T1000 (cell line): Measurements from ENCODE around the gene CRNN.

Experiments
- DNase-seq: peaks from one replicate; lab custom pipeline; 2025; ENCODE audit warnings: mixed read lengths; lab: John Stamatoyannopoulos, UW

The CRNN gene

DNA sequence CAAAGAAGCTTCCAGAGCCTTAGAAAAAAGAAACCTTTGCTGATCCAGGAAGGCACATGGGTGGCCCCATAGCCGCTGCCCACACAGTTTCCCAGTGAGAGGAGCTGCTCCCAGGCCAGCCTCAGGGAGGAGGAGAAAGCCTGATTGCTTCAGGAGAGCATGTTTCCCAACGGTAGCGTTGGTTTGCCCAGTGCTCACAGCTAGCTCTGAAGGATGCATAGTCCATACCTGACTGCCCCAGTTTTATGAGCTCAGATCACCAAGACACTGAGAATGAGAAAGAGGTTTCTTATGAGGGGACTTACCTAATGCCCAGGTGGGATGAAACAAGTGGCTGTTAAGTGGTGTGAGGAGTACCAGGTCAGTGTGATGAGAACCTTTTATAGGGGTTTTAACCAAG is at the start of gene CRNN:
TSS of gene CRNN (minus strand) at position 355 of the 400 bp plus-strand sequence. CDS start 2,030 bp downstream, outside the sequence.
- DNase-seq: no peak

DNA sequence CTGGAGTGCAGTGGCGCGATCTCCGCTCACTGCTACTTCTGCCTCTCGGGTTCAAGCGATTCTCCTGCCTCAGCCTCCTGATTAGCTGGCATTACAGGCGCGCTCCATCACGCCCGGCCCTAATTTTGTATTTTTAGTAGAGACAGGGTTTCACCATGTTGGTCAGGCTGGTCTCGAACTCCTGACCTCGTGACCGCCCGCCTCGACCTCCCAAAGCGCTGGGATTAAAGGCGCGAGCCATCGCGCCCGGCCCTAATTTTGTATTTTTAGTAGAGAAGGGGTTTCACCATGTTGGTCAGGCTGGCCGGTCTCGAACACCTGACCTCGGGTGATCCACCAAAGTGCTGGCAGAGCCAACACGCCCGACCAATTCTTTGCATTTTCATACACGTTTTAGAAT is 48.6 kb upstream of the CRNN start:
- DNase-seq: no peak

DNA sequence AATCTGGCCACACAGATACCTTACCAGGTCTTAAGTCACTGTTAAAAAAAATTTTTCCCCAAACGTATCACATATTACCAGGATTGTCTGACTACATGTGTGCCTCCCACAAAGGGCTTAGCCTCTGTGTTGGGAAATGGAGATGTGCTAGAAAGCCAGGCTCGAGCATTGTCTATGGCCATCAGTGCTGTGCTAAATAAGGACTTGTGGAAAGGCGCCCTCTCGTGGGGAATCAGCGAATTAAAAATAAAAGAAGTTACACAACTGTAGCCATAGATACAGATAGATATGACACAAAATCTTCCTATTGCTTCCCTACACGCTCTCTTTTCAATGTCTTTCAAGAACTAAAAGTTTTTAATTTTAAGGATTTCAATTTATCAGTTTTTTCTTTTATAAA is 47.5 kb upstream of the CRNN start:
- DNase-seq: no peak

DNA sequence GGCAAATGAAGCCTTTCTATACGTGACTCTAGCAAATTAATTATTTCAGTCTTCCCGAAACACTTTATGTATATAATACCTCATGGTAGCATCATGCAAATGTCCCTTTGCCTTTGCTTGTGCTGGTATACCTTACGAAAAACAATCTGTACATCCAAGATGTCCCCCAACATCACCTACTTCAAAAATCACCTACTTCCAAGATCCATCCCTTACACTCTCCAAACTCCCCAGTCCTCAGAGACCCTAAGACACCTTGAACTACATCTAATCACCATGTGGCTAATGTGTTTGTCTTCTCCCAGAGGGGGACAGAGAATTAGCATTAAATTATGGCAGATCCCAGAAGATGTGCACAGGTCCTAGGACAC is 46.5 kb upstream of the CRNN start:
- no peak for DNase-seq

DNA sequence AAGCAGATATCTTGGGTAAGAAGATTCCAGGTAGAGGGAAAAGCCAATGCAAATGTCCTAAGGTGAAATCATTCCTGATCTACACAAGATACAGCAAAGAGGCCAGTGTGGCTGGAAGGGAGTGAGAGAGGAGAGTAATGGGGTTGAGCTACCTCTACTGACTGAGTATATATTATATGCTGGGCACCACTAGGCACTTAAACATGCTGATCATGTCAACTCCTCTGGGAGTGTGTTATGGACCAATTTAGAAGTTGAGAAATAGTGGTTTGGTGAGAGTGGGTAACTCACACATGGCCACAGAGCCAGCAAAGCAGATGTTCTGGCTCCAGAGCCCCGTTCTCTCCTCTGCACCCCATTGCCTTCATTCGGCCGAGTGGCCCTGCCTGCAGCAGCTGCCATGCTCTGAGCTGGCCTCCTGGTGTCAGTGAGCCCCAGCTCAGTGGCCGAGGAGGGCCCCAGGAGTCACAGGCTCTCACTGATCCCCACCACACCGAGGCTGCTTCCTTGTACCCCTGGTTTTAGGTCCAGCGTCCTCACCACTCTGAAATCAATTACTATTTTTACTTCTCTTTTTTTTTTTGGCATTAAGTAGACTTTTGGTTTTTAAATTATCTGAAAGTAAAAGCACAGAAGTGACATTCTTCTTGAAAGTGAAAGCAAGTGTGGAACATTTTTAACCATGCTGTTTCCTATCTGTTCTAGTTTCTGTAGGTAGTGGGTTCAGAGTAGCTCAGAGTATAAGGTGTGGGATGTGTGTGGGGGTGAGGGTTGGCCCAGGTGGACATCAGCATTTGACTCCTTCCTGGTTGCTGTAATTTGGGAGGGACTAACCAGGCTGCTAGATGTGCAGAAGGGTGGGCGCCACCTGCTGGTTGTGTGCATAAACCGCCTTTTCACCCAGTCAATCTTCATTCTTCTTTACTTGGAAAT is 45.8 kb upstream of the CRNN start:
- no peak for DNase-seq

DNA sequence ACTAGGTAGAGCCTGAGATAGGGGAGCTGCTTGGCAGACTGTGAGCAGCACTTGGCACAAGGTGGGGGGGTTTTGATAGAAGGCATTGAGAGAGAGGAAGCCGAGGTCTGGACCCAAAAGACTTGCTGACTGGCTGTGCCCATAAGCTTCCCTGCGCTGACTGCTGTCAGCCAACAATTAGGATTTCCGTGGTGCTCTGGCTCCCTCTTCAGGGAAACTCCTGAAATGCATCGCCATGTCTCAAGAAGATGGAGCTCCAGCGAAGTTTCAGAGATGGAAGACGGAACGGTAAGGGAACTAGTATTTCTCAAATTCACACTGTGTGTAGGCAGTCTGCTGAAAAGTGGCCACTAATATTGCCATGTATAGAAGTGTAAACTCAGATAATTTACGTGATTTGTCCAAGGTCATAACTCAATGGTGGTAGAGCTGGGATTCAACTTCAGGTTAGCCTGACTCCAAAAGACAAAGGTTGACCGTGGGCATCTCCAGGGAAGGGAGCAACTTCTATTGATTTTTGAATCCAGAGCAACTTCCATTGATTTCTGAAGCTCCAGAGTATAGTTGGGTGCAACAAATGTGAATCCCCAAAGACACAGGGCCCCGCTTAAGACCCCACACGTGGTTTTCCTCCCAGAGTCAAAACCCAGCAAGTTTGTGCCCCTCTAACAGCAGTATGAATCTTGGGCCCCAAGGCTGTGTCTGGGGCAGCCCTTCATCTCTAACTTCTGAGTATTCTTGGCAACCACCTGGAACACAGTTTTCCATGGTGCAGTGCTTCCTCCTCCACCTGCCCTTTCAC is 44.5 kb upstream of the CRNN start:
- peak; percentile 22 for DNase-seq

DNA sequence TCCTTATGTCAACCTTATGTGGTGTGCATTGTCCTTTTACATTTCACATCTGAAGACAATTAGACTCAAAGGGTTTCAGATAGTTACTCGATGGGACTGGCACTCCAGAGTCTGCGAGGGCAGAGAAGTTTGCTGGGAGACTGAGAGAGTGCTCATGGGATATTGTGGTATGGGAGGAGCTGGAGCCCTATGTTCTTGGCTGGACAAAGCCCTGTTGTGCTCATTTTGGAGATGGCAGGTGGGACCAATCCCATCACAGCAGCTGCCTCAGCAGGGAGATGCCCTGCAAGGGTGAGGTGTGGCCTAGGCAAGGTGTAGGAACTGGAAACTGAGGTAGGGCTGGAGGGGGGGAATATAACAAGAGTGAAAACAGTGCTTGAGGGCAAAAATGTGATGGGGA is 43.5 kb upstream of the CRNN start:
- DNase-seq: no peak

DNA sequence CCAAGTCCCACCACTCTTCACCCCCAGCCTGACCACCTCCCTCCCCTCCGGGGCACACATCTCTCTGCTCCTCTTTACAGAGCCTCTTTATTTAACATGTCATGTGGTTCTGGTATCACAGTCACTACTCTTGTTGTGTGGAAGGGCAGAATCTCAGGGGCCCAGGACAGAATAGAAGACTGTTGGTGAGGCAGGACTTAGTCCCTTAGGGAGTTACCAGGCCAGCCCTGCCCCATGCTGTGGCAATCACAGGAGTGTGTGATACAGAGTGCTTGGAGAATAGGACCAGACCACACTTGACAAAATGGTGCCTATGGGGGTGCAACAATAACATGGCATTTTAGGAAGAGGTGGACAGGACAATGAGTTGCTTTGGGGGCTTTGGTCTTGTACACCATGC is 43.0 kb upstream of the CRNN start:
- no peak for DNase-seq

DNA sequence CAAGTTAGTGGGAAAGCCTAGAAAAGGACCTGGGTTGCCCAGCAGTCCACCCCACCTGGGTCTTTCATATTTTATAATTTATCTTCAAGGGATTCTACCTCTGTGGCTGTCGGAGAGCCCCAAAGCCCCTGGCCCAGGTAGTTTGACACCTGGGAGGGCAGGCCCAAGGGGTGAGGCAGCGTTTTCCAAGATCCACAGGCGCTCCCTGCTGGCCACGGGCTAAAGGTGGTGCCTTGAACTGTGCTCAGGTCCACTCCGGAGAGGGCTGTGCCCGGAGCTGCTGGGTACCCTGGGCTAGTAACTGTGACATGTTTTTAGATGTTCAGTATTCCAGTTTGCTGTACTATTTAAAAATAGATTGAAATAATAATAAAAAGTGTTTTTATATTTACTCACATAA is 37.2 kb upstream of the CRNN start:
- DNase-seq: no peak

DNA sequence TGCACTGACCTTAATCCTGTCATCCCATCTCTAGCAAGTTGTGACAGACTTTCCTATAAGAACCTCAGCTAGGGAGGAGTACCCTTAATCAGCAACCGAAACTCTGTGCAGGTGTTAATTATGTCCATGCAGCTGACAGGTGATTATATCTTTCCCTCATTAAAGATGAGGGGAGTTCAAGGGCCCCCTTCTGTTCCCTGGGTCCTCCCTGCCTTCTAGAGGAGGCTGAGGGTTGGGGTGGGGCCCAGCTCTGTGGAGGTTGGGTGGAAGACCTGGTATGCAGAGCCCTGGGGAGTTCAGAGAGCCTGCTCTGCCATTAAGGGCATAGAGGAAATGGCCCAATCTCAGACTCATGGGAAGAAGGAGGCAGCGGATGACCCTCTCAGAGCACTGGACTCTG is 35.6 kb upstream of the CRNN start:
- no peak for DNase-seq

DNA sequence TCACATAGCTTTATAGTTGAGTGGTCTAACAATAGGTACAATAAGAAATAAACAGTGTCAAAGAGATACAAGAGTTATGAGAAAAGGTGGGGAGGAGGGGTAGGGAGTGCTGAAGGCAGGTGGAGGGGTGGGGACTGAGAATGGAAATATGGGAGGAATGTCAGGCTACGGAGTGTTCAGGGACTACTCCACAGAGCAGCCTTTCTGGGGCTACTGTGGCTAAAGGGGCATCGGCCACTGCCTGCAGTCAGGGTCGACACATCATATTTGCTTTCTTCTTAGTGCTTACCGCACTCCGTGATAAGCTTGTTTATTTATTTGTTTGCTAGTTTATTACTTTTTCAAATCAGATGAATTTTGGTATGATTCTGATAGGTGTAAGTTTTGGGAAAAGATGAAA is 34.4 kb upstream of the CRNN start:
- no peak for DNase-seq

DNA sequence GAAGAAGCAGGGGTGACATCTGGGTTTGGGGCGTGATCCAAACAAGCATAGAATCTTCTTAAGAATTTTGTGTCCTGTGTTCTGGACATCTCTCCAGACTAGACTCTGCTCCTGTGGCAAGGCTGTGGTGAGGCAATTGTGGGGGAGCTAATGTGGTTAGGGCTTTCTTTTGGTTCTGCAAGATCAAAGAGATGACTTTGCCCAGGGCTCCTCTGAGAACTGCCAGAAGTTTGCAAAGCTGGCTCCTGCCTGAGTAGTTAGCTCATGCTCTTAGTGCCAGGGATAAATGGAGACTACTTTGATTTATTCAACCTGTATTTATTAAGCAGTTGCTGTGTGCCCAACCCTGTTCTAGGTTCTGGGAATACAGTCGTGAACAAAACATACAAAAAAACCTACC is 34.0 kb upstream of the CRNN start:
- no peak for DNase-seq

DNA sequence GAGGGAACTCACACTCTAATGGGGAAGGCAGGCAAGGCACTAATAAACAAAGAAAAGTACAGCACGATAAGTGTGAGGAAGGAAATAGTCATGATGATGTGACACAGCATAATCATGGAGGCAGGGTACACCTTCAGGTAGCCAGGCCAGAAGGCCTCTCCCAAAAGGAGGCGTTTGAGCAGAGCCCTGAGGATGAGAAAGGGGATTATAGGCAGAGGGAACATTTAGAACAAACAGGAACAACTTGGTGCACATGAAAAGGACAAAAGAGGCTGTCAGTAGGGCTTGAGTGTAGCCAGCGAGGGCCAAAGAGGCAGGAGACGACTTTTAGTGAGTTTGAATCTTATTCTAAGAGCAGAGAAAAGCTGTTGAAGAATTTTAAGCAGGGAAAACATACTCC is 33.4 kb upstream of the CRNN start:
- no peak for DNase-seq

DNA sequence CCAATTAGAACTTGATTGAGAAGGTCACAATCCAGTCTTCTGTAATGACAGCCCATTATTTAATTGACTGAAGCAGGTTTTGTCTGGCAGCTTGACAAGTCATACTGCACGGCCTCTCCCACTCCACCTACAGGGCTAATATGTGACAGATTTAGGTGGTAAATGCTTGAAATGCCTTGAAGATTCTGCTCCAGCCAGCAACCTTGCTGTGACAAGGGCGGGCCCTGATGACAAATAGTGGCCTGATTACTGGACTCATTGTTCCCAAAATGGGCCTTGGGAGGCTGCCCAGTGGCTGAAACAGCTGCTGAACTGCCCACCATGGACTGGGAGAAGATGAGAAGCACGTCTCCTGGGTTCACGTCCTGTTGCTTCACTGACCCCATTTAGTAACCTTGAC is 30.0 kb upstream of the CRNN start:
- DNase-seq: no peak

DNA sequence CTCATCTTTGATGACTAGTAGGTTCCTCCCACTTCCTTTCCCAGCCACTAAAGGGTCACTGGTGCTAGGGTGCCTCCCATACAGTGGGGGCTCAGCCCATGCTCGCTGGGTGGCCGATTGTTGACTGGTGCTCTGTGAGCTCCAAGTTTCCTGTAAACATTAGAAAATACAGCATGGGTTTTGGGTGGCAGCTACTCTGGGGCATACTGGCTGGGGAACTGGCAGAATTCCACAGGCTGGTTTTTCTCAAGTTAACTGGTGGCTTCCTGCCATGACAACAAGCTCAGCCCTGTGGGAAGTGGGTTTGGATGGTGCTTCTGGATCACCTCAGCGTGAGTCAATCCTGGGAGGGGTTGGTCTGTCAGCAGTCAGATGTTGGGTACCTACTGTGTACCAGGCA is 28.7 kb upstream of the CRNN start:
- DNase-seq: no peak

DNA sequence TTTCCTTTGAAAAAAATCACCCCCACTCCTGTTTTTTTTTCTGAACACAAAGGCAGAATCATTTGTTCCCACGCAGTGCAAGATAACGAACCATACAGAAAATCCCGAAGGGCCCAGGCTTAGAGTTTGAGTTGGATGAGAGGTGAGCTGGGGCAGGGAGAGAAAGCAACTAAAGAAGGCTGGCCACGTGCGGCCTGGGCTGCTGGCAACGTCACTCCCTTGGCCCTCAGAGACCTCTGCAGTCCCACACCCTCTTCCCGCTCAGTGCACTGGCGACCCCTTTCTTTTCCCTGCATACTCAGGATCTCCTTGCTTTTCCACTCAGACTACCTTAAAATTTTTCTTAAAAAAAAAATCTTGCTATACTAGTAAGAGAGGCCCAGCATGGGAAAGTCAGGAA is 28.2 kb upstream of the CRNN start:
- DNase-seq: no peak

DNA sequence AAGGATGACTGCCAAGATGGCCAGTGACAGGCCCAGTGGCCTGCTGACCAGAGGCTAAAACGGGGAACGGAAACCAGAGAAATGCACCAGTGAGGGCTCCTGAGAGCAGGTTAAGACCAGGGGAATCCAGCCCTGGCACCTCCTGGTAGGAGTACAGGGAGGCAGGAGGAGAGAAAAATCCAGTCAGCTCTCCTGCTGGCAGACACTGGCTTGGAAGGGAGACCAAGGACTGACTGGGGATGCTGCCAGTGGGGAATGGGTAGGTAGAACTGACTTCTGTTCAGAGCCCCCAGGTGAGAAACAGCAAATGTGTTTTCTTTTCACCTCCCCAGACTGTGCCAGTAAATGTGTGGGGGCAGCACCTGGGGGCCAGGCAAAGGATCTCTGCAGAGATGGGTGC is 27.7 kb upstream of the CRNN start:
- DNase-seq: no peak

DNA sequence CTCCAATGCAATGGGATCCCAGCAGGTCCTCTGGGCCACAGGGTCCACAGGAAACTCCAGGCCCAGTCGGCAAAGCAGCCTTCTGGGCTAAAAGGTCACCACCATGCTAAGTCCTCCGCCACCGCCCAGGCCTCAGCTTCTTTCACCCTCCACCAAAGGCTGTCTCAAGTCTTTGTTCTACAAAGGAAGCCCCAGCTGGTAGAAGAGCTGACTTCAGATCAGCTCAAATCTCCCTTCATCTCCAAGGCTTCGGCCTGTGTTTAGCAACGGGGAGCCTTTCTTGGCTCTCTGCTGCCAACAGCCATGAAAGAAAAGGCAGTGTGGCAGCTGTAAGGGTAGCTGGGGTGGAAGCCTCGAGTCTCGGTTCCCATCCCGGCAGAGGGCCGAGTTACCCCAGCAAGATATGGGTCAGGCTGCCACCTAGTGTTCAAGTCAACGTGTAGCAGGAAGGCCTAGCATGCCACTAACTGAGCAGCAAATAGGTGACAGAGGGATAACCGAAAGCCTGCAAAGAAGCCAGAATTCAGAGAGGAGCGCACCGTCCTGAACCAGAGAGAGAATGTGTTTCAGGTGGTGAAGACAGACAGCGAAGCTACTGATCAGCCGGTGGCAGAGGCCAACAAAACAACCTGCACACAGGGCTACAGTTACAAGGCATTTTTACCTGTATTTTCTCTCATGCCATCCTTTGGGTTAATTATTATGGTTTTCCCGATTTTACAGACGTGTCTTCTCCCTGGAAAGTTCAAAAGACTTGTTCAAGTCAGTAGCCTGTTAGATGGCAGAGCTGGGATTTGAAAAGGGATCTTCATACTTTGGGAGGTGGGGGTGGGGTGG is 26.8 kb upstream of the CRNN start:
- no peak for DNase-seq

DNA sequence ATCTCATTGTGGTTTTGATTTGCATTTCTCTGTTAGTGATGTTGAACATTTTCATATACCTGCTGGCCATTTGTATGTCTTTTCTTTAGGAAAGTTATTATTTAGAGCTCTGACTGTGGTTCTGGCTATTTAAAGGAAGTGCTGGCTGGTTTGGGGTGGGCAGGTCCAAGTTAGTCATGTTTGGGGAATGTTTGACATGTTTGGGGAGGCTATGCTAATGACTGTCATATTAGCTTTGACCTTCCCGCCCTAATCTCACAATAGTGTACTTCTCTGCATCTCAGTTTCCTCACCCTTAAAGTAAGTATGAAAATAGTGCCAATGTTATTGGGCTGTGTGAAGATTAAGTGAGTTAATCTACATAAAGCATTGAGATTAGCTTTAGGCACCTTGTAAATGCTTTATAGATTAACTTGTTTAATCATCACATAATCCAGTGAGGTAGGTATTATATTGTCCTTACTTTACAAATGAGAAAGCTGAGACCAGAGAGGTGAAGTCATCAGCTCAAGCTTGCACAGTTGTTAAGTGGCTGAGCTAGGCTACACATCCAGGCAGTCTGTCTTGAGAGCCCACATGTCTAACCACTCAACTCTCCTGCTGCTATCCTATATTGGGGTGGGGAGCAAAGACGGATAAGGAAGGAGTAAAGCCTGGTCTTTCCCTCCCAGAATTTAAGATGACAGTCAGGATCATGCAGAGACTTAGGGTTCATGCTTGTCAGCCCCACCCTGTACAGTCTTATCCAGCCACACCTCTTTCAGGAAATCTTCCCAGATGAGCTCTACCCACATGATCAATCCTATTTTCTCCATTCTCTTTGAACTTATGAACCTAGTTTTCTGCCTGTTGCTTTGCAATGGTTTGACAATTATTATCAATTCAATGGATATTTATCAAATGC is 22.8 kb upstream of the CRNN start:
- DNase-seq: no peak

DNA sequence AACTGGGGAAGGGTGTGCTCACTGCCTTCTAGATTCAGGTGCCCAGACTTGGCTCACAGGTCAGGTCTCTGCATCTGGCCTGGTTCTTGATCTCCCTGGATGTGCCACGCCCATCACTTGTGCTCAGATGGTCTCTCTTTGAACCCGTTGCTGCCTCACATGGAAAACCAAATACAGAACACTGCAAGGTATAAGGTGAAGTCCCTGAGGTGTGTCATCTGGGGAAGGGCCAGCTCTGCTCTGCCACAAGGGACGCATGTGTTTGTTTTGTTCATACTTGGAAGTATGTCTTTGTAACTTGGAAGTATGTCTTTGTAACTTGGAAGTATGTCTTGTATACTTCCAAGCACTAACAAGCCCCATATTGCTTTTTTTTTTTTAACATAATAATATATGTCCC is 13.4 kb upstream of the CRNN start:
- DNase-seq: no peak

DNA sequence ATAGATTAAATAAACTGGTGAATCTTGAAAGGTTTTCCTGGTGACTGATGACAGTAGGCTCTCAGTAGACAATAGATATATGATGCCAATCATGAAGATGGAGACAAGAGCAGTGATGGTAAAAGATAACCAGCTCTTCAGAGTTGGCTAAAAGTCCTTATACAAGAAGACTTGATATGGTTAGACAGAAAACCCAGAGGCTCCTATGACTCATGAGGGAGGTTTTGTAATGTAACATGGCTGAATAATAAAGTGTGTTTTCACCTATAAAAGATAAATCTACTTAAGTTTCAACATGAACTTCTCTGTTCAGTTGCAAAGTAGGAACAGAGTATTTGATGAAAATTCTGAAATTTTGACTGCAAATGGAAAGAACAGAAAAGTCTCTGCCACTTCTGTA is 12.7 kb upstream of the CRNN start:
- DNase-seq: no peak
